ENCODE data around the gene PCDH9. TPM values are rescaled to one million over a fixed set of nuclear protein-coding genes. Genes with fewer than 3 reads are reported as not detected.

Gene PCDH9
- total RNA-seq, 1 experiment from 2014 or later = 5.8 TPM

DNA sequence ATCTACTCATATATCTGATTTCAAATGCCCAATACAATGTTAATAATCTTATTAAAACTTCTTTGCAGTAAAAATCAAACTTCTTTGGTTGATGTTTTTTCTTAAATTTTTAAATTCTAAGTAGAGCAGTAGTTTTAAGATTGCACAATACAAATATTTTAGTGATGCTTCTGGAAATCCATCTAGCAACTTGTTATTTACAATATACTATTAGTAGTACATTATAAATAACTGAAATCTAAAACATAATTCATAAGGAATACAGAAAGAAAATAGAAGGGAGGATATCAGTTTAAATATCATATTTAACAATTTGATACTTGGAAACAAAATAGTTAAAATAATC is 569.7 kb downstream of the PCDH9 start:
- BruUV-seq (replicated peaks) = no TSS peak
- no peak for DNase-seq (ENCODE audit: low spot score)
- CTCF ChIA-PET = no interaction called here
- no peaks in the 10 kb centered on the region for H3K27me3 ChIP-seq (replicated peaks; ENCODE audit: insufficient read depth, low read depth, low read length, poor library complexity)
- peaks cover 36% of the 10 kb centered on the region for H3K4me1 ChIP-seq (ENCODE audit: insufficient read depth, low read length, poor library complexity, severe bottlenecking)
- H3K27ac ChIP-seq (ENCODE audit: low read depth, low read length, poor library complexity, severe bottlenecking) = no peak overlapping the region
- H3K4me3 ChIP-seq (ENCODE audit: low read depth, low read length, poor library complexity, severe bottlenecking) = no peak overlapping the region
- TF ChIP-seq EZH2 (IDR thresholded peaks at IDR 0.05; ENCODE audit: borderline replicate concordance, low read depth, low read length, poor library complexity, severe bottlenecking) = no peak
- TF ChIP-seq, protein P1, sequence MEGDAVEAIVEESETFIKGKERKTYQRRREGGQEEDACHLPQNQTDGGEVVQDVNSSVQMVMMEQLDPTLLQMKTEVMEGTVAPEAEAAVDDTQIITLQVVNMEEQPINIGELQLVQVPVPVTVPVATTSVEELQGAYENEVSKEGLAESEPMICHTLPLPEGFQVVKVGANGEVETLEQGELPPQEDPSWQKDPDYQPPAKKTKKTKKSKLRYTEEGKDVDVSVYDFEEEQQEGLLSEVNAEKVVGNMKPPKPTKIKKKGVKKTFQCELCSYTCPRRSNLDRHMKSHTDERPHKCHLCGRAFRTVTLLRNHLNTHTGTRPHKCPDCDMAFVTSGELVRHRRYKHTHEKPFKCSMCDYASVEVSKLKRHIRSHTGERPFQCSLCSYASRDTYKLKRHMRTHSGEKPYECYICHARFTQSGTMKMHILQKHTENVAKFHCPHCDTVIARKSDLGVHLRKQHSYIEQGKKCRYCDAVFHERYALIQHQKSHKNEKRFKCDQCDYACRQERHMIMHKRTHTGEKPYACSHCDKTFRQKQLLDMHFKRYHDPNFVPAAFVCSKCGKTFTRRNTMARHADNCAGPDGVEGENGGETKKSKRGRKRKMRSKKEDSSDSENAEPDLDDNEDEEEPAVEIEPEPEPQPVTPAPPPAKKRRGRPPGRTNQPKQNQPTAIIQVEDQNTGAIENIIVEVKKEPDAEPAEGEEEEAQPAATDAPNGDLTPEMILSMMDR (conservative IDR thresholded peaks at IDR 0.05; ENCODE audit: low read depth, low read length) = no peak
- POLR2A ChIA-PET (ENCODE audit: low non-redundant PET) = no interaction called here
- no peaks in the 10 kb centered on the region for H3K36me3 ChIP-seq (ENCODE audit: insufficient read depth, low read length, poor library complexity, severe bottlenecking)
- intact Hi-C loops (cut with micrococcal nuclease; ENCODE audit: unreplicated experiment) = no loop called here
- H3K9me3 ChIP-seq (ENCODE audit: low read depth, low read length, poor library complexity, severe bottlenecking) = no peaks in the 10 kb centered on the region

DNA sequence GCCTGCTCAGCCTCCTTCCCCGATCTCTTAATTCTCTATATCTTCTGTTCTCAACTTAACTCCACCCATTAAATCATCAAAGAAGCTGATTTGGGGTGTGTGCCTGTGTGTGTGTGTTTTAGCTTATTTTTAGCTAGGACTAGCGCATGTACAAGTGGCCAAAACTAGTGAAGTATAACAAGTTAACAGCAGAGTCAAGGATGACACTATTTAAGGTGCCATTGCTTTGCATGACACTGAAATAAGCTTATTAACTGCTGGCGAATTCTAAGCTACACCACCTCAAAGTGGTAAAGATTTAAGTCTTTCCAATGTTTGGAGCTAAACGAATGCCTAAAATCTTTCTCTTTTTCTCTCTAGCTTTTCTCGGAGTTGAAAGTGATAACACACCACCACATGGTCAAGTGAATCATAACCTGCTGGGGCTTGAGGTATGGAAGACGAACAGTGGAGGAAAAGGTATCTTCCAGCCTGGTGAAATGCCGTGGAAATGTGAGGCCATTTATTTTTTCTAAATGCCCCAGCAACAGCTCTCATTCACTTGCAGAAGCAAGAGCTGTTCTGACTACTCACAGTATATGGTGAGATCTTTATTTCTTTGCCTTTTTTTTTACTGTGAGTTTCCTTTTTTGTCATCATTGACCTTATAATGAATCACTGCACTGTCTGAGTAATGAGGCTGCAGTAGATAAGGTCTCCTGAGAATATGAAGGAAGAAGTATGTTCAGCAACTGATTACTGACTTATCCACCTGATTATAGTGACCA is 570.3 kb downstream of the PCDH9 start:
- no peaks in the 10 kb centered on the region for H3K36me3 ChIP-seq (ENCODE audit: insufficient read depth, low read length, poor library complexity, severe bottlenecking)
- peaks cover 36% of the 10 kb centered on the region for H3K4me1 ChIP-seq (ENCODE audit: insufficient read depth, low read length, poor library complexity, severe bottlenecking)
- ChIA-PET POLR2A (ENCODE audit: low non-redundant PET) (interaction anchor here (0.7 kb wide), 1 partner anchor 13 kb away, joined by 3 read pairs; no protein-coding TSS in a partner anchor), CTCF (no interaction called here)
- H3K9me3 ChIP-seq (ENCODE audit: low read depth, low read length, poor library complexity, severe bottlenecking) = no peaks in the 10 kb centered on the region
- H3K4me3 ChIP-seq (ENCODE audit: low read depth, low read length, poor library complexity, severe bottlenecking) = no peak overlapping the region
- TF ChIP-seq, protein P1 (conservative IDR thresholded peaks at IDR 0.05; ENCODE audit: low read depth, low read length) = no peak
- TF ChIP-seq EZH2 (IDR thresholded peaks at IDR 0.05; ENCODE audit: borderline replicate concordance, low read depth, low read length, poor library complexity, severe bottlenecking) = no peak
- H3K27me3 ChIP-seq (replicated peaks; ENCODE audit: insufficient read depth, low read depth, low read length, poor library complexity) = no peaks in the 10 kb centered on the region
- DNase-seq (ENCODE audit: low spot score) = peak; percentile 52
- H3K27ac ChIP-seq (ENCODE audit: low read depth, low read length, poor library complexity, severe bottlenecking) = peak overlapping the region; percentile 27
- BruUV-seq (replicated peaks) = no TSS peak
- intact Hi-C loops (cut with micrococcal nuclease; ENCODE audit: unreplicated experiment) = no loop called here

DNA sequence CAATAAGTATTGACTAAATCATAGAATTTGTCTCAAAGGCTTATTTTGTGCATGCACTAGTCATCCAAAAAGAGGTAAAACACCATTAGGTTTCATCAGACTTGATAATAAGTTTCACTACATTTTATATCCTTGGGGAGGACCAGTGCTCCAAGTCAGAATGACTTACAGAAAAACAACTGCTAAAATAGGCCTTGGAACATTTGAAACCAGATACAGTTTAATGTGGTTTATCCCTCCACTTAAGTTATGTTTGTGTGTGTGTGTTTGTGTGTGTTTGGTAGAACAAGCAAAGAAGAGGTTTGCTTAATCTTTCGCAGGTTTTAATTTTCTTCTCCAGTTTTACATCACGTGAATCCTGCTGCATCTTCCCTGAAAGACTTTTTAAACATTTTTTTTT is 570.9 kb downstream of the PCDH9 start:
- Histone ChIP-seq H3K36me3 (ENCODE audit: insufficient read depth, low read length, poor library complexity, severe bottlenecking) (no peaks in the 10 kb centered on the region), H3K4me3 (ENCODE audit: low read depth, low read length, poor library complexity, severe bottlenecking) (no peak overlapping the region), H3K9me3 (ENCODE audit: low read depth, low read length, poor library complexity, severe bottlenecking) (no peaks in the 10 kb centered on the region), H3K27ac (ENCODE audit: low read depth, low read length, poor library complexity, severe bottlenecking) (peak overlapping the region; percentile 27), H3K4me1 (ENCODE audit: insufficient read depth, low read length, poor library complexity, severe bottlenecking) (peaks cover 36% of the 10 kb centered on the region), H3K27me3 (replicated peaks; ENCODE audit: insufficient read depth, low read depth, low read length, poor library complexity) (no peaks in the 10 kb centered on the region)
- ChIA-PET CTCF (no interaction called here), POLR2A (ENCODE audit: low non-redundant PET) (interaction anchor here (0.7 kb wide), 1 partner anchor 12 kb away, joined by 3 read pairs; no protein-coding TSS in a partner anchor)
- no peak for TF ChIP-seq EZH2 (IDR thresholded peaks at IDR 0.05; ENCODE audit: borderline replicate concordance, low read depth, low read length, poor library complexity, severe bottlenecking)
- TF ChIP-seq, protein P1 (conservative IDR thresholded peaks at IDR 0.05; ENCODE audit: low read depth, low read length) = no peak
- DNase-seq (ENCODE audit: low spot score) = no peak
- no TSS peak for BruUV-seq (replicated peaks)
- intact Hi-C loops (cut with micrococcal nuclease; ENCODE audit: unreplicated experiment) = no loop called here

Data from A673 (cell line).